ENCODE measurements around the gene CCDC174. TPM values are rescaled to one million over a fixed set of nuclear protein-coding genes. Genes with fewer than 3 reads are reported as not detected.

The CCDC174 gene
- total RNA-seq, 1 donor from 2014 or later = 5.8 TPM

DNA sequence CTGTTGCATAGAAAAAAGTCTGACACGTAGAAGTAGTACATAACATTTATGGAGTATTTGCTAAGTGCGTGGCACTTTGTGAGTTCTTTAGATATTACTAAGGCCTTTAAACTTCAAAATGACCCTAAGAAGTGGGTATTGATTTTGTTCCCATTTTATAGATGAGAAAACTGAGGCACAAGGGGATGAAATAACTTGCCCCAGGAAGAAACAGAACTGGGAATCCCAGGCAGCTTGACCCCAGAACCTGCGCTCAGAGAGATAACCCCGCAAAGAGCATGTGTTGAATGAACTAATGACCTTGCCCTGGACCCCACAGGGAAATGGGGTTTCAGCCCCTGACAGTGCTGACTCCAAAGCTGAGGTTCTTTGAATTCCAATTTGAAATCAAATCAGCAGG, 30.5 kb upstream of the CCDC174 start:
- TF ChIP-seq CTCF (IDR thresholded peaks at IDR 0.05; ENCODE audit: insufficient read depth, low read length, severe bottlenecking) = no peak
- no peaks in the 10 kb centered on the region for H3K36me3 ChIP-seq (ENCODE audit: control insufficient read depth, insufficient read depth, low read length)
- no peak for DNase-seq (ENCODE audit: low read depth)
- no peak overlapping the region for H3K4me3 ChIP-seq (ENCODE audit: low read depth, low read length)
- FAIRE-seq = no peak
- H3K27me3 ChIP-seq (ENCODE audit: control insufficient read depth, insufficient read depth, low read length) = no peaks in the 10 kb centered on the region

GRCh38 chr3:14622368-14622767, 29.2 kb upstream of the CCDC174 start:
- Histone ChIP-seq H3K27me3 (ENCODE audit: control insufficient read depth, insufficient read depth, low read length) (no peaks in the 10 kb centered on the region), H3K36me3 (ENCODE audit: control insufficient read depth, insufficient read depth, low read length) (no peaks in the 10 kb centered on the region), H3K4me3 (ENCODE audit: low read depth, low read length) (no peak overlapping the region)
- FAIRE-seq (no peak), DNase-seq (ENCODE audit: low read depth) (no peak)
- no peak for TF ChIP-seq CTCF (IDR thresholded peaks at IDR 0.05; ENCODE audit: insufficient read depth, low read length, severe bottlenecking)

DNA sequence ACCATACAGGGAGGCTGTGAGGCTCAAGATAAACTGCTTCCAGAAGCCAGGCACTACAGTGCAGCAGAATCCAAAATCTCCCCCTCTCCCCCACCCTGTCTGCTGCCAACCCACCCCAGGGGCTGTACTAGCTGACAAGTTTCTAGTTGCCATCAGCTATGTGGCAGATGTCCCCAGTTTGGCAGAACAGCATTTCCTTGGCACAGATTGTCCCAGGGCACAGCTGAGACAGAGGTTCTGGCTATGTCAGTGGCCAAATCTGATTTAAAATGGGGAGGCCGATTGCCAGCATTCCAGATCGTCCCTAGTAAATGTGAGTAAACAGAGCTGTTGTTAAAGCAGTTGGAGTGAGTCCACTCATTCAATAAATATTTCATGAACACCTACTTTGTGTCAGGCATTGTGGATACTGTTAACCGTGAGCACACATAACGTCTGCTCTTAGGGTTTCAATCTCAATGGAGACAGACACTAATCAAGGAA, 28.0 kb upstream of the CCDC174 start:
- Histone ChIP-seq H3K27me3 (ENCODE audit: control insufficient read depth, insufficient read depth, low read length) (no peaks in the 10 kb centered on the region), H3K36me3 (ENCODE audit: control insufficient read depth, insufficient read depth, low read length) (no peaks in the 10 kb centered on the region), H3K4me3 (ENCODE audit: low read depth, low read length) (no peak overlapping the region)
- no peak for FAIRE-seq
- TF ChIP-seq CTCF (IDR thresholded peaks at IDR 0.05; ENCODE audit: insufficient read depth, low read length, severe bottlenecking) = no peak
- no peak for DNase-seq (ENCODE audit: low read depth)

- no peak overlapping the region for H3K4me3 ChIP-seq (ENCODE audit: low read depth, low read length)
- TF ChIP-seq CTCF (IDR thresholded peaks at IDR 0.05; ENCODE audit: insufficient read depth, low read length, severe bottlenecking) = no peak
- no peak for DNase-seq (ENCODE audit: low read depth)
- H3K36me3 ChIP-seq (ENCODE audit: control insufficient read depth, insufficient read depth, low read length) = no peaks in the 10 kb centered on the region
- FAIRE-seq = no peak
- H3K27me3 ChIP-seq (ENCODE audit: control insufficient read depth, insufficient read depth, low read length) = no peaks in the 10 kb centered on the region
These were observed 27.1 kb upstream of the CCDC174 start for GRCh38 chr3:14624498-14624897.

DNA sequence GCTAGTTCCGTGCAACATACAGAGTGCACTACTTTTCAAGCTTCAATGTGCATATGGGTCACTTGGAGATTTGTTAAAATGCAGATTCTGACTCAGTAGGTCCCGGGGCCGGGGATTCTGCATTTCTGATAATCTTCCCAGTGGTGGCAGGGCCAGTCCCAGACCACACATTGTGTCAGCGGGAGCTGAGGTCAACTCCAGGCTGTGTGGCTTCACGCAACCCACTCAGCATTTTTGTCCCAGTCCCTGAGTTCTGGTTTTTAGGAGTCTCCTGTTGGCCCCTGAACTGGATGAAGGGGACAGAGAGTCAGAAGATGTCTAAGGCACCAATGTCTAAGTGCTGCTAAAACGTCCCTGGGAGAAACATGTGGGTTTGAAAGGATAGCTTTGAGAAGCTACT, 26.1 kb upstream of the CCDC174 start:
- Histone ChIP-seq H3K4me3 (ENCODE audit: low read depth, low read length) (no peak overlapping the region), H3K36me3 (ENCODE audit: control insufficient read depth, insufficient read depth, low read length) (no peaks in the 10 kb centered on the region), H3K27me3 (ENCODE audit: control insufficient read depth, insufficient read depth, low read length) (no peaks in the 10 kb centered on the region)
- FAIRE-seq (no peak), DNase-seq (ENCODE audit: low read depth) (no peak)
- no peak for TF ChIP-seq CTCF (IDR thresholded peaks at IDR 0.05; ENCODE audit: insufficient read depth, low read length, severe bottlenecking)

DNA sequence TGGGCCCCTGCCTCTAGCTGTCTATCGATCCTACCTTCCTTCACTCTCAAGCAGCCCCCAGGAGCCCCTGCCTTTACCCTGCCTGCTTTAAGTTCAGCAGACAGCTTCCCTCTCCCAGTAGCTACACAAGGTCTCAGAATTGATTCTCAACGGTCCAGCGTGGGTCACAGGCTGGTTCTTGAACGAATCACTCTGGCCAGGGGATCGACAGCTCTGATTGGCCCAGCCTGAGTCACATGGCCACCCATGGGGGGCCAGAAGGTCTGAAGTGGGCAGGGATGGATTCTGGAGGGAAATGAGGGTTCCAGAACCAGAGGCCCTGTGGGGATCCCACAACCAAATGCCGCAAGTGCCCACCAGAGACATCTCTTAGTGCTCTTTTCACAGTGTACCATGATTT, 23.7 kb upstream of the CCDC174 start:
- Histone ChIP-seq H3K4me3 (ENCODE audit: low read depth, low read length) (no peak overlapping the region), H3K27me3 (ENCODE audit: control insufficient read depth, insufficient read depth, low read length) (no peaks in the 10 kb centered on the region), H3K36me3 (ENCODE audit: control insufficient read depth, insufficient read depth, low read length) (no peaks in the 10 kb centered on the region)
- FAIRE-seq (no peak), DNase-seq (ENCODE audit: low read depth) (no peak)
- TF ChIP-seq CTCF (IDR thresholded peaks at IDR 0.05; ENCODE audit: insufficient read depth, low read length, severe bottlenecking) = no peak
